HepG2 (cell line): ENCODE data around the gene TMBIM1. TPM values are rescaled to one million over a fixed set of nuclear protein-coding genes. Genes with fewer than 3 reads are reported as not detected.

Experiments
- ATRX ChIP-seq: sonication (generic); formaldehyde crosslinking; IDR thresholded peaks from 2 replicates; pipeline ENCODE4 v1.4.0; 2020; ENCODE audit warnings: missing genetic modification reagents, borderline replicate concordance
- LCORL ChIP-seq, 2 experiments: fragments of 450-650 bp in 1 of 2; sonication (generic) in 1 of 2; formaldehyde crosslinking in 1 of 2; IDR thresholded peaks; 2 replicates each; pipeline versions ENCODE4 v1.5.0 to v1.6.1; 2017 to 2020; ENCODE audit warnings: antibody characterized with exemption in 1 of 2, missing genetic modification reagents in 1 of 2
- NAIF1 ChIP-seq: sonication (generic); formaldehyde crosslinking; IDR thresholded peaks from 2 replicates; pipeline ENCODE4 v1.5.0; 2020; ENCODE audit warnings: mild to moderate bottlenecking, missing genetic modification reagents, borderline replicate concordance
- POLR2AphosphoS5 ChIP-seq: IDR thresholded peaks from 2 replicates; pipeline ENCODE4 v1.6.1; 2012; ENCODE audit warnings: low read depth, low read length
- RELA ChIP-seq: sonication (generic); formaldehyde crosslinking; IDR thresholded peaks from 2 replicates; pipeline ENCODE4 v1.4.0; 2020; ENCODE audit warnings: missing genetic modification reagents
- SP4 ChIP-seq: sonication (generic); formaldehyde crosslinking; IDR thresholded peaks from 2 replicates; pipeline ENCODE4 v1.8.1; 2023; ENCODE audit warnings: mild to moderate bottlenecking, missing genetic modification reagents
- ZNF44 ChIP-seq: sonication (generic); formaldehyde crosslinking; IDR thresholded peaks from 2 replicates; pipeline ENCODE4 v1.5.1; 2020; ENCODE audit warnings: mild to moderate bottlenecking, missing genetic modification reagents
- ZNF496 ChIP-seq: sonication (generic); formaldehyde crosslinking; IDR thresholded peaks from 2 replicates; pipeline ENCODE4 v1.8.1; 2023; ENCODE audit warnings: mild to moderate bottlenecking, moderate library complexity, missing genetic modification reagents; ENCODE audit not compliant: insufficient replicate concordance
- ZNF788 ChIP-seq: sonication (generic); formaldehyde crosslinking; IDR thresholded peaks from 2 replicates; pipeline ENCODE4 v1.5.0; 2020; ENCODE audit warnings: mild to moderate bottlenecking, missing genetic modification reagents, borderline replicate concordance
- polyA plus RNA-seq, 8 experiments: library from polyadenylated mRNA; depleted of rRNA in 3 of 8; stranded (reverse) in 7 of 8; unstranded in 1 of 8; fragments of >200 nt; fragmentation: Illumina TruSeq in 4 of 8; extraction: Trizol in 4 of 8; gene quantifications; 2 replicates each; pipeline versions ENCODE4 v1.2.1 to v1.2.3, GENCODE V29; 2011 to 2016; ENCODE audit warnings: low read depth in 4 of 8, missing spikeins in 1 of 8, mixed read lengths in 1 of 8; ENCODE audit not compliant: insufficient read depth in 1 of 8
- total RNA-seq, 5 experiments: library from RNA; depleted of rRNA; stranded (reverse); fragments of >200 nt; fragmentation: Illumina TruSeq; extraction: Trizol; gene quantifications; 2 replicates each; pipeline ENCODE4 v1.2.3, GENCODE V29; 2016; ENCODE audit warnings: low read depth in 1 of 5
- TF ChIP-seq, protein P1 (sequence below): sonication (generic); formaldehyde crosslinking; IDR thresholded peaks from 2 replicates; pipeline ENCODE4 v1.5.1; 2020; ENCODE audit warnings: mild to moderate bottlenecking, missing genetic modification reagents, moderate library complexity
- TF ChIP-seq, protein P2 (sequence below): sonication (generic); formaldehyde crosslinking; IDR thresholded peaks from 2 replicates; pipeline ENCODE4 v1.4.0; 2020; ENCODE audit warnings: low read depth, mild to moderate bottlenecking, missing genetic modification reagents
- TF ChIP-seq, protein P3 (sequence below): sonication (generic); formaldehyde crosslinking; IDR thresholded peaks from 2 replicates; pipeline ENCODE4 v1.5.0; 2020; ENCODE audit warnings: missing genetic modification reagents
- TF ChIP-seq, protein P4 (sequence below): sonication (generic); formaldehyde crosslinking; IDR thresholded peaks from 2 replicates; pipeline ENCODE4 v1.5.0; 2020; ENCODE audit warnings: mild to moderate bottlenecking, missing genetic modification reagents
- TF ChIP-seq, protein P5 (sequence below): sonication (generic); formaldehyde crosslinking; conservative IDR thresholded peaks from 2 replicates; pipeline ENCODE4 v1.4.0; 2020; ENCODE audit warnings: missing genetic modification reagents

Gene TMBIM1
- total and polyA plus RNA-seq, 2 of the 13 experiments (the other 11 are each of a cell fraction or from before 2014, with no cell fraction given), result 127 to 139 TPM

DNA sequence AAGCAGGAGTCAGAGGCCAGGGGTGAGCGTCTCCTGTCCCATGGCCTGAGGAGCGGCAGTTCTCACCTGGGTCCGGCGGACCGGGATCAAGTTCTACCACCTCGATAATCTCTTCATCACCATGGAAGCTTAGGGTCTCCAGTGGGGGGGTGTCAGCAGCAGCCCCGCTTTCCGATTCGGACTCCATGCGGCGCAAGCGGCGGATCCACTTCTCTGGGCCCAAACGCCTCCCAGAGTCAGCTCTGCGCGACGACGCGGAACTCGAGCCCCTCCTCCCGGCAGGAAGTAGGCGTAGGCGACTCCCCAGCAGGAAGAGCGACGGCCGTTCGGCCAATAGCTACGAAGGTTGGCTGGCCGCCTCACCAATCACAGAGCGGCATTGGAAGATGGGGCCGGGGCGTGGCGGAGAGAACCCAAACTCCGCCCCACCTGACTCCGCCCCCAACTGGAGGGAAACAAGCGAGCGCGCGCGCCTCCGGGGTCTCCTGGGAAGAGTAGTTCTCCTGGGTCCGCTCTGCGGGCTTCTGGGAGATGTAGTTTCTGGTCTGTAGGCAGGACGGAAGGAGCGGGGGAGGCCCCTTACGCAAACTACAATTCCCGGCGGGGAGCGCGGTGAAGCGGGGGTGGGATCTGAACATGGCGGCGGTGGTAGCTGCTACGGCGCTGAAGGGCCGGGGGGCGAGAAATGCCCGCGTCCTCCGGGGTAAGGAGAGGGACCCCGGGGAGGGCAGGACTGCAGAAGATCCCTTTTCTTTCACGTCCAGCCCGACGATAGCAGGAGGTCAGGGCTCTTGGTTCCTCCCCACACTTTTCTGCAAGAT lies 22.2 kb downstream of the TMBIM1 start, which contains the start of the genes AAMP and PNKD (continued):
- TF ChIP-seq, protein P1, sequence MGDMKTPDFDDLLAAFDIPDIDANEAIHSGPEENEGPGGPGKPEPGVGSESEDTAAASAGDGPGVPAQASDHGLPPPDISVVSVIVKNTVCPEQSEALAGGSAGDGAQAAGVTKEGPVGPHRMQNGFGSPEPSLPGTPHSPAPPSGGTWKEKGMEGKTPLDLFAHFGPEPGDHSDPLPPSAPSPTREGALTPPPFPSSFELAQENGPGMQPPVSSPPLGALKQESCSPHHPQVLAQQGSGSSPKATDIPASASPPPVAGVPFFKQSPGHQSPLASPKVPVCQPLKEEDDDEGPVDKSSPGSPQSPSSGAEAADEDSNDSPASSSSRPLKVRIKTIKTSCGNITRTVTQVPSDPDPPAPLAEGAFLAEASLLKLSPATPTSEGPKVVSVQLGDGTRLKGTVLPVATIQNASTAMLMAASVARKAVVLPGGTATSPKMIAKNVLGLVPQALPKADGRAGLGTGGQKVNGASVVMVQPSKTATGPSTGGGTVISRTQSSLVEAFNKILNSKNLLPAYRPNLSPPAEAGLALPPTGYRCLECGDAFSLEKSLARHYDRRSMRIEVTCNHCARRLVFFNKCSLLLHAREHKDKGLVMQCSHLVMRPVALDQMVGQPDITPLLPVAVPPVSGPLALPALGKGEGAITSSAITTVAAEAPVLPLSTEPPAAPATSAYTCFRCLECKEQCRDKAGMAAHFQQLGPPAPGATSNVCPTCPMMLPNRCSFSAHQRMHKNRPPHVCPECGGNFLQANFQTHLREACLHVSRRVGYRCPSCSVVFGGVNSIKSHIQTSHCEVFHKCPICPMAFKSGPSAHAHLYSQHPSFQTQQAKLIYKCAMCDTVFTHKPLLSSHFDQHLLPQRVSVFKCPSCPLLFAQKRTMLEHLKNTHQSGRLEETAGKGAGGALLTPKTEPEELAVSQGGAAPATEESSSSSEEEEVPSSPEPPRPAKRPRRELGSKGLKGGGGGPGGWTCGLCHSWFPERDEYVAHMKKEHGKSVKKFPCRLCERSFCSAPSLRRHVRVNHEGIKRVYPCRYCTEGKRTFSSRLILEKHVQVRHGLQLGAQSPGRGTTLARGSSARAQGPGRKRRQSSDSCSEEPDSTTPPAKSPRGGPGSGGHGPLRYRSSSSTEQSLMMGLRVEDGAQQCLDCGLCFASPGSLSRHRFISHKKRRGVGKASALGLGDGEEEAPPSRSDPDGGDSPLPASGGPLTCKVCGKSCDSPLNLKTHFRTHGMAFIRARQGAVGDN, result peak; percentile 88
- TF ChIP-seq POLR2AphosphoS5, result peak; percentile 91
- no peak for TF ChIP-seq LCORL (IDR thresholded peaks at IDR 0.05)
- peak; percentile 14; the same call in 1 of the 2 replicates for TF ChIP-seq LCORL (CRISPR knock-in tag; IDR thresholded peaks at IDR 0.05)
- TF ChIP-seq SP4, result peak; percentile 100
- TF ChIP-seq, protein P2, sequence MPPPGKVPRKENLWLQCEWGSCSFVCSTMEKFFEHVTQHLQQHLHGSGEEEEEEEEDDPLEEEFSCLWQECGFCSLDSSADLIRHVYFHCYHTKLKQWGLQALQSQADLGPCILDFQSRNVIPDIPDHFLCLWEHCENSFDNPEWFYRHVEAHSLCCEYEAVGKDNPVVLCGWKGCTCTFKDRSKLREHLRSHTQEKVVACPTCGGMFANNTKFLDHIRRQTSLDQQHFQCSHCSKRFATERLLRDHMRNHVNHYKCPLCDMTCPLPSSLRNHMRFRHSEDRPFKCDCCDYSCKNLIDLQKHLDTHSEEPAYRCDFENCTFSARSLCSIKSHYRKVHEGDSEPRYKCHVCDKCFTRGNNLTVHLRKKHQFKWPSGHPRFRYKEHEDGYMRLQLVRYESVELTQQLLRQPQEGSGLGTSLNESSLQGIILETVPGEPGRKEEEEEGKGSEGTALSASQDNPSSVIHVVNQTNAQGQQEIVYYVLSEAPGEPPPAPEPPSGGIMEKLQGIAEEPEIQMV (CRISPR knock-in tag), result peak; percentile 100
- peak; percentile 31; the same call in 1 of the 2 replicates for TF ChIP-seq ZNF44 (CRISPR knock-in tag)
- TF ChIP-seq ATRX (CRISPR knock-in tag), result no peak
- TF ChIP-seq ZNF496 (CRISPR knock-in tag), result no peak
- TF ChIP-seq, protein P3, sequence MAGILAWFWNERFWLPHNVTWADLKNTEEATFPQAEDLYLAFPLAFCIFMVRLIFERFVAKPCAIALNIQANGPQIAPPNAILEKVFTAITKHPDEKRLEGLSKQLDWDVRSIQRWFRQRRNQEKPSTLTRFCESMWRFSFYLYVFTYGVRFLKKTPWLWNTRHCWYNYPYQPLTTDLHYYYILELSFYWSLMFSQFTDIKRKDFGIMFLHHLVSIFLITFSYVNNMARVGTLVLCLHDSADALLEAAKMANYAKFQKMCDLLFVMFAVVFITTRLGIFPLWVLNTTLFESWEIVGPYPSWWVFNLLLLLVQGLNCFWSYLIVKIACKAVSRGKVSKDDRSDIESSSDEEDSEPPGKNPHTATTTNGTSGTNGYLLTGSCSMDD (CRISPR knock-in tag), result no peak
- peak; percentile 78; the same call in 1 of the 2 replicates for TF ChIP-seq ZNF788
- TF ChIP-seq, protein P4, sequence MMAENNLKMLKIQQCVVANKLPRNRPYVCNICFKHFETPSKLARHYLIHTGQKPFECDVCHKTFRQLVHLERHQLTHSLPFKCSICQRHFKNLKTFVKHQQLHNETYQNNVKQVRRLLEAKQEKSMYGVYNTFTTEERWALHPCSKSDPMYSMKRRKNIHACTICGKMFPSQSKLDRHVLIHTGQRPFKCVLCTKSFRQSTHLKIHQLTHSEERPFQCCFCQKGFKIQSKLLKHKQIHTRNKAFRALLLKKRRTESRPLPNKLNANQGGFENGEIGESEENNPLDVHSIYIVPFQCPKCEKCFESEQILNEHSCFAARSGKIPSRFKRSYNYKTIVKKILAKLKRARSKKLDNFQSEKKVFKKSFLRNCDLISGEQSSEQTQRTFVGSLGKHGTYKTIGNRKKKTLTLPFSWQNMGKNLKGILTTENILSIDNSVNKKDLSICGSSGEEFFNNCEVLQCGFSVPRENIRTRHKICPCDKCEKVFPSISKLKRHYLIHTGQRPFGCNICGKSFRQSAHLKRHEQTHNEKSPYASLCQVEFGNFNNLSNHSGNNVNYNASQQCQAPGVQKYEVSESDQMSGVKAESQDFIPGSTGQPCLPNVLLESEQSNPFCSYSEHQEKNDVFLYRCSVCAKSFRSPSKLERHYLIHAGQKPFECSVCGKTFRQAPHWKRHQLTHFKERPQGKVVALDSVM (CRISPR knock-in tag), result peak; percentile 40; the same call in 1 of the 2 replicates
- TF ChIP-seq, protein P5, sequence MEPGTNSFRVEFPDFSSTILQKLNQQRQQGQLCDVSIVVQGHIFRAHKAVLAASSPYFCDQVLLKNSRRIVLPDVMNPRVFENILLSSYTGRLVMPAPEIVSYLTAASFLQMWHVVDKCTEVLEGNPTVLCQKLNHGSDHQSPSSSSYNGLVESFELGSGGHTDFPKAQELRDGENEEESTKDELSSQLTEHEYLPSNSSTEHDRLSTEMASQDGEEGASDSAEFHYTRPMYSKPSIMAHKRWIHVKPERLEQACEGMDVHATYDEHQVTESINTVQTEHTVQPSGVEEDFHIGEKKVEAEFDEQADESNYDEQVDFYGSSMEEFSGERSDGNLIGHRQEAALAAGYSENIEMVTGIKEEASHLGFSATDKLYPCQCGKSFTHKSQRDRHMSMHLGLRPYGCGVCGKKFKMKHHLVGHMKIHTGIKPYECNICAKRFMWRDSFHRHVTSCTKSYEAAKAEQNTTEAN (CRISPR knock-in tag), result peak; percentile 82
- TF ChIP-seq NAIF1 (CRISPR knock-in tag), result 0 out of 2 replicates have a peak, but pooled peaks have one; percentile 69
- TF ChIP-seq RELA, result peak; percentile 64; the same call in 1 of the 2 replicates
